HEK293 (cell line): ENCODE results near the gene TRIM7.

Source experiments
- CTCF ChIA-PET: fragments of 350-600 bp; formaldehyde crosslinking; extraction: SDS; loops from one replicate; lab custom pipeline; 2021; ENCODE audit warnings: antibody characterized with exemption; lab: Yijun Ruan, JAX
- POLR2A ChIA-PET: fragments of 300-600 bp; formaldehyde crosslinking; extraction: SDS; loops from one replicate; lab custom pipeline; 2020; ENCODE audit warnings: antibody characterized with exemption, inconsistent platforms; lab: Yijun Ruan, JAX
- H3K27ac ChIP-seq: fragments of 200-500 bp; sonication (Bioruptor generic); 2 replicates; pipeline ENCODE4 v1.5.1; 2014; ENCODE audit warnings: low read depth, low read length, control low read depth, inconsistent platforms; ENCODE audit errors: extremely low read depth
- H3K36me3 ChIP-seq, 2 experiments: fragments of 200-500 bp in 1 of 2; sonication (Bioruptor generic) in 1 of 2; 1 replicate in 1 of 2; 2 replicates in 1 of 2; pipeline ENCODE4 v1.5.1; 2014 to 2017; ENCODE audit warnings: inconsistent platforms in 2 of 2, low read length in 2 of 2; ENCODE audit not compliant: control insufficient read depth in 2 of 2, insufficient read depth in 1 of 2
- H3K4me1 ChIP-seq: fragments of 200-500 bp; sonication (Bioruptor generic); 2 replicates; pipeline ENCODE4 v1.5.1; 2014; ENCODE audit warnings: mild to moderate bottlenecking, low read length, inconsistent platforms; ENCODE audit not compliant: control insufficient read depth, insufficient read depth
- H3K4me3 ChIP-seq: 2 replicates; pipeline ENCODE4 v1.5.1; 2011; ENCODE audit warnings: low read depth, mild to moderate bottlenecking, control low read depth, low read length, moderate library complexity
- H3K9me3 ChIP-seq: fragments of 200-500 bp; sonication (Bioruptor generic); 2 replicates; pipeline ENCODE4 v1.5.1; 2014; ENCODE audit warnings: low read depth, low read length, inconsistent platforms; ENCODE audit not compliant: control insufficient read depth, insufficient read depth
- EGR2 ChIP-seq: fragments of 450-650 bp; formaldehyde crosslinking; IDR thresholded peaks from 2 replicates; pipeline ENCODE4 v1.5.1; 2016; ENCODE audit warnings: low read depth, missing biosample characterization, missing genetic modification characterization
- GLIS2 ChIP-seq: fragments of 450-650 bp; formaldehyde crosslinking; IDR thresholded peaks from 2 replicates; pipeline ENCODE4 v1.5.1; 2016; ENCODE audit warnings: missing biosample characterization, missing genetic modification characterization
- HIC1 ChIP-seq: fragments of 450-650 bp; formaldehyde crosslinking; IDR thresholded peaks from 2 replicates; pipeline ENCODE4 v1.5.1; 2016; ENCODE audit warnings: missing biosample characterization, missing genetic modification characterization
- KLF8 ChIP-seq: fragments of 450-650 bp; formaldehyde crosslinking; IDR thresholded peaks from 2 replicates; pipeline ENCODE4 v1.5.1; 2016; ENCODE audit warnings: missing biosample characterization, missing genetic modification characterization
- YY1 ChIP-seq: fragments of 450-650 bp; formaldehyde crosslinking; IDR thresholded peaks from 2 replicates; pipeline ENCODE4 v1.5.1; 2018; ENCODE audit warnings: missing biosample characterization, missing genetic modification characterization
- ZFHX2 ChIP-seq: fragments of 450-650 bp; formaldehyde crosslinking; conservative IDR thresholded peaks from 2 replicates; pipeline ENCODE4 v1.5.1; 2016; ENCODE audit warnings: missing biosample characterization, missing genetic modification characterization
- ZNF175 ChIP-seq: fragments of 450-650 bp; formaldehyde crosslinking; IDR thresholded peaks from 2 replicates; pipeline ENCODE4 v1.5.1; 2016; ENCODE audit warnings: missing biosample characterization, missing genetic modification characterization
- ZNF274 ChIP-seq, 2 experiments: fragments of 200-500 bp in 1 of 2; fragments of 450-650 bp in 1 of 2; sonication (Bioruptor generic) in 1 of 2; formaldehyde crosslinking in 1 of 2; IDR thresholded peaks; 2 replicates each; pipeline versions ENCODE4 v1.5.1 to v1.6.1; 2014 to 2016; ENCODE audit warnings: borderline replicate concordance in 1 of 2, inconsistent platforms in 1 of 2, low read length in 1 of 2, missing biosample characterization in 1 of 2, missing genetic modification characterization in 1 of 2
- ZNF366 ChIP-seq: fragments of 450-650 bp; formaldehyde crosslinking; conservative IDR thresholded peaks from 2 replicates; pipeline ENCODE4 v1.5.1; 2016; ENCODE audit warnings: missing biosample characterization, missing genetic modification characterization
- TF ChIP-seq, protein P1 (sequence below): fragments of 450-650 bp; formaldehyde crosslinking; IDR thresholded peaks from 2 replicates; pipeline ENCODE4 v1.5.1; 2016; ENCODE audit warnings: missing biosample characterization, missing genetic modification characterization

Gene TRIM7

DNA sequence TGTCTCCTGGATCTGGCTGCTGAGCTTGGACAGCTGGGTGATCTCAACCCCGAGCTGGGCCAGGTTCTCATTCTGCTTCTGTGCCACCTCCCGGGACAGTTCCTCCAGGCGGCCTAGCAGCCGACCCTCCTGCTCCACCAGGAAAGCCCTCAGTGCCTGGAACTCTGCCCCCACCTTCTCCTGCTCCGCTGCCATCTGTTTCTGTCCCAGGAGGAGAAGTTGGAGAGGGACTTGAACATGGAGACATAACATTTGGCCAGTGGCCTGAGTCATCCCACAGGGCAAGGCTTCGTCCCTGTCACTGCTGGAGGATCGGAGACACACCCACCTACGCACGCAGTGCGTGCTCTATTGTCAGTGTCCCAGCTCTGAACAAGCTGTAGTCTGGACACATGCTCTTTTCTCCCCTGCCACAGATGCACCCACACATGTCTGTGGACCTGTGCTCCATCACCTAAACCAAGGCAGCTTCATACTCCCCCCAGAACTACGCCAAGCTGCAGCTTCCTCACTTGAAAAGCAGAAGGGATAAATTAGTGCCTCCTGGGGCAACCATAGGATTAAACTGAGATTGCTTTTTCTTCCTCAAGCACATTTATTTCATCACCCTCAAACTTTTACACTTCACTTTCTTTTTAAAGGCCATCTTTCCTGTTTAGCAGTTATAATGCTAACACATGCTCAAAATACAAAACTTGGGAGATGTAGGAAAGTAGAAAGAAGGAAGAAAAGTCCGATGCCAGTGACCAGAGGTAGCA, 4.9 kb downstream of the TRIM7 start:
- no peak for TF ChIP-seq ZNF175 (tag by site-specific recombination)
- POLR2A ChIA-PET = interaction anchor here (0.9 to 1.2 kb wide), 2 partner anchors 9 to 44 kb away, joined by 3 read pairs; partner anchors contain the start of gene RACK1

GRCh38 chr5:181198905-181199519, 6.0 kb downstream of the TRIM7 start:
- Histone ChIP-seq H3K4me3 (no peak overlapping the region), H3K36me3 (no peaks in the 10 kb centered on the region), H3K9me3 (no peaks in the 10 kb centered on the region), H3K4me1 (no peaks in the 10 kb centered on the region), H3K27ac (no peak overlapping the region)
- TF ChIP-seq ZFHX2 (0 out of 2 replicates have a peak, but pooled peaks have one; percentile 40), ZNF274 (IDR thresholded peaks at IDR 0.05; ENCODE audit: low read length) (no peak), ZNF274 (tag by site-specific recombination; IDR thresholded peaks at IDR 0.05; ENCODE audit: borderline replicate concordance) (no peak), EGR2 (peak; percentile 36; the same call in 1 of the 2 replicates), ZNF366 (tag by site-specific recombination) (no peak), YY1 (tag by site-specific recombination) (no peak)
- CTCF ChIA-PET = interaction anchor here (0.5 to 0.8 kb wide), 2 partner anchors 15 to 158 kb away, joined by 3 to 5 read pairs; no protein-coding TSS in a partner anchor
- POLR2A ChIA-PET = interaction anchor here (1.2 to 1.7 kb wide), 2 partner anchors 24 to 45 kb away, joined by 3 to 4 read pairs; partner anchors contain the start of genes RACK1 and TRIM41

More for the DNA sequence above, 4.9 kb downstream of the TRIM7 start:
- CTCF ChIA-PET = interaction anchor here (0.6 kb wide), 1 partner anchor 15 kb away, joined by 3 read pairs; no protein-coding TSS in a partner anchor
- Histone ChIP-seq H3K4me3 (no peak overlapping the region), H3K27ac (no peak overlapping the region), H3K9me3 (no peaks in the 10 kb centered on the region), H3K36me3 (no peaks in the 10 kb centered on the region), H3K4me1 (no peaks in the 10 kb centered on the region)

DNA sequence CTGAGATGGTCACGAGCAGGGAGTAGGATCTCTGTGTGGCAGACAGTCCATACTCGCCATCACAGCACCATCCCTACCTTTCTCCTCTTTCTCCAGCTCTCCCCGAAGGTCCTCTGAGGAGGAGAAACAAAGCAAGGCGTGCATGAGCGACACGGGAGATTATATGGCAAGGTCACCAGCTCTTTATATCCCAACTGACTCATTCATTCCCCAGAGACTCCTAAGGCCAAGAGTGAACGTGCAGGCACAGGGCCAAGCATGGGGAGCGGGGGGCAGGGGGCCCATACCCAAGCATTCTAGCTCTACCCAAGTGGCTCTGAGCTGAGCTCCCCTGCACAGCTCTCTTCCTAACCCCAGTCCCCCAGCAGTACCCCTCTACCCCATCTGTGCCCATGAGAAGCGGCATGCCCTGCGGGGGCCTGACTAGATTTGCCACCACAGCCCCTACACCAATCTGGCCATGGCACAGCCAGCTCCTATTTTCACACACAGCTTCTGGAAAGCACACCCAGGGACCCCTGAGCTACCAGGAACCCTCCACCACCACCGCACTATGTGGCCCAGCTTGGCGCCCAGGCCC, 6.8 kb downstream of the TRIM7 start:
- H3K9me3 ChIP-seq = no peaks in the 10 kb centered on the region
- H3K4me3 ChIP-seq = no peak overlapping the region
- no peaks in the 10 kb centered on the region for H3K36me3 ChIP-seq
- H3K27ac ChIP-seq = no peak overlapping the region
- ChIA-PET POLR2A (interaction anchor here (0.6 to 2.2 kb wide), 4 partner anchors 9 to 46 kb away, joined by 3 to 10 read pairs (median 5); partner anchors contain the start of genes RACK1 and TRIM41), CTCF (interaction anchor here (1.0 kb wide), 1 partner anchor 13 kb away, joined by 5 read pairs; no protein-coding TSS in a partner anchor)
- H3K4me1 ChIP-seq = no peaks in the 10 kb centered on the region
- TF ChIP-seq KLF8 (no peak), HIC1 (tag by site-specific recombination) (peak; percentile 49; the same call in 1 of the 2 replicates), GLIS2 (tag by site-specific recombination) (peak; percentile 38; the same call in 1 of the 2 replicates)
- TF ChIP-seq, protein P1, sequence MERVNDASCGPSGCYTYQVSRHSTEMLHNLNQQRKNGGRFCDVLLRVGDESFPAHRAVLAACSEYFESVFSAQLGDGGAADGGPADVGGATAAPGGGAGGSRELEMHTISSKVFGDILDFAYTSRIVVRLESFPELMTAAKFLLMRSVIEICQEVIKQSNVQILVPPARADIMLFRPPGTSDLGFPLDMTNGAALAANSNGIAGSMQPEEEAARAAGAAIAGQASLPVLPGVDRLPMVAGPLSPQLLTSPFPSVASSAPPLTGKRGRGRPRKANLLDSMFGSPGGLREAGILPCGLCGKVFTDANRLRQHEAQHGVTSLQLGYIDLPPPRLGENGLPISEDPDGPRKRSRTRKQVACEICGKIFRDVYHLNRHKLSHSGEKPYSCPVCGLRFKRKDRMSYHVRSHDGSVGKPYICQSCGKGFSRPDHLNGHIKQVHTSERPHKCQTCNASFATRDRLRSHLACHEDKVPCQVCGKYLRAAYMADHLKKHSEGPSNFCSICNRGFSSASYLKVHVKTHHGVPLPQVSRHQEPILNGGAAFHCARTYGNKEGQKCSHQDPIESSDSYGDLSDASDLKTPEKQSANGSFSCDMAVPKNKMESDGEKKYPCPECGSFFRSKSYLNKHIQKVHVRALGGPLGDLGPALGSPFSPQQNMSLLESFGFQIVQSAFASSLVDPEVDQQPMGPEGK = peak; percentile 48
